HCT116 (cell line): ENCODE results near the gene HBE1.

Experiments
- CBX3 ChIP-seq: IDR thresholded peaks from 2 replicates; pipeline ENCODE4 v1.6.1; 2012; ENCODE audit warnings: low read depth
- ELF1 ChIP-seq: IDR thresholded peaks from 2 replicates; pipeline ENCODE4 v1.6.1; 2012; ENCODE audit warnings: low read depth, borderline replicate concordance
- EZH2 ChIP-seq: fragments of 200-600 bp; sonication (generic); IDR thresholded peaks from 2 replicates; pipeline ENCODE4 v1.6.1; 2017; ENCODE audit warnings: antibody characterized with exemption, mixed run types
- MAX ChIP-seq: IDR thresholded peaks from 2 replicates; pipeline ENCODE4 v1.6.1; 2012
- POLR2A ChIP-seq: IDR thresholded peaks from 2 replicates; pipeline ENCODE4 v1.7.0; 2011; ENCODE audit warnings: borderline replicate concordance; ENCODE audit not compliant: insufficient read depth, insufficient read length; ENCODE audit errors: extremely low read depth
- POLR2AphosphoS5 ChIP-seq: IDR thresholded peaks from 2 replicates; pipeline ENCODE4 v1.6.1; 2011; ENCODE audit warnings: mild to moderate bottlenecking, low read depth, low read length, moderate library complexity
- RAD21 ChIP-seq: IDR thresholded peaks from 2 replicates; pipeline ENCODE4 v1.6.1; 2012; ENCODE audit warnings: low read depth, mild to moderate bottlenecking
- TF ChIP-seq, protein P1 (sequence below), 3 experiments: fragments of 200-600 bp in 1 of 3; sonication (generic) in 1 of 3; IDR thresholded peaks in 2 of 3; conservative IDR thresholded peaks in 1 of 3; 2 replicates each; pipeline ENCODE4 v1.5.1; 2012 to 2017; ENCODE audit warnings: low read depth in 2 of 3, low read length in 2 of 3, antibody characterized with exemption in 1 of 3, borderline replicate concordance in 1 of 3, control low read depth in 1 of 3, mild to moderate bottlenecking in 1 of 3, mixed read lengths in 1 of 3, mixed run types in 1 of 3, moderate library complexity in 1 of 3; ENCODE audit not compliant: insufficient read depth in 1 of 3

DNA sequence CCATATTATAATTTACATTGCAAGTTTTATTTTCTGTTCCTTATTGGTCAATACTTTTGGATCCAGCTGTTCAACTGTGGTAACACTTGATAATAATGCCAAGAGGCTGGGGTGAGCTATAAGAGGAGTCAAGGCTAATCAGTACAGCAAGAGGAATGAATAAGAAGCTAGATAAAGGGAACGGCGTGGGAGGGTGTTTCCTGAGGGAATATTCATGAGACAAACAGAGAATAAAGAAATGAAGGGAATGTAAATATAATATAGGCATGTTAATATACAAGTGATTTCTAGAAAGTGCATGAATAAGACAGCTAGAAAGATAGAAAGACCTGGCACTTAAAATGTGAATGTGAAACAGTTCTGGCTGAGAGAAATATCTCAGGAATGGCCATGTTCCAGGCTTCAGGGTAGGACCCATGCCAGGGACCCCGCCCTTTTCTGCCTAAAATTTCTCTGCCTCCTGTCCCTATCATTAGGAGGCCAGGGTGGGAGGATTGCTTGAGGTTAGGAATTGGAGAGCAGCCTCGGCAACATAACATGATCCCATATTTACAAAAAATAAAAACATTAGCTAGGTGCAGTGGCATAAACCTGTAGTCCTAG is 28.1 kb upstream of the HBE1 start:
- no peak for TF ChIP-seq ELF1
- no peak for TF ChIP-seq CBX3
- TF ChIP-seq, protein P1, sequence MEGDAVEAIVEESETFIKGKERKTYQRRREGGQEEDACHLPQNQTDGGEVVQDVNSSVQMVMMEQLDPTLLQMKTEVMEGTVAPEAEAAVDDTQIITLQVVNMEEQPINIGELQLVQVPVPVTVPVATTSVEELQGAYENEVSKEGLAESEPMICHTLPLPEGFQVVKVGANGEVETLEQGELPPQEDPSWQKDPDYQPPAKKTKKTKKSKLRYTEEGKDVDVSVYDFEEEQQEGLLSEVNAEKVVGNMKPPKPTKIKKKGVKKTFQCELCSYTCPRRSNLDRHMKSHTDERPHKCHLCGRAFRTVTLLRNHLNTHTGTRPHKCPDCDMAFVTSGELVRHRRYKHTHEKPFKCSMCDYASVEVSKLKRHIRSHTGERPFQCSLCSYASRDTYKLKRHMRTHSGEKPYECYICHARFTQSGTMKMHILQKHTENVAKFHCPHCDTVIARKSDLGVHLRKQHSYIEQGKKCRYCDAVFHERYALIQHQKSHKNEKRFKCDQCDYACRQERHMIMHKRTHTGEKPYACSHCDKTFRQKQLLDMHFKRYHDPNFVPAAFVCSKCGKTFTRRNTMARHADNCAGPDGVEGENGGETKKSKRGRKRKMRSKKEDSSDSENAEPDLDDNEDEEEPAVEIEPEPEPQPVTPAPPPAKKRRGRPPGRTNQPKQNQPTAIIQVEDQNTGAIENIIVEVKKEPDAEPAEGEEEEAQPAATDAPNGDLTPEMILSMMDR (IDR thresholded peaks at IDR 0.05 in 2 of 3, conservative IDR thresholded peaks at IDR 0.05 in 1 of 3; ENCODE audit: borderline replicate concordance in 1 of 3, insufficient read depth in 1 of 3, low read depth in 2 of 3, low read length in 2 of 3), result no peak
- TF ChIP-seq MAX, result no peak
- no peak for TF ChIP-seq EZH2
- TF ChIP-seq POLR2A, result no peak
- TF ChIP-seq RAD21, result no peak
- TF ChIP-seq POLR2AphosphoS5, result no peak
